Stimulated activated CD4-positive, alpha-beta T cell treated with anti-CD3 and anti-CD28 coated beads, Interleukin-2, amount 100 ng/mL, for 48 hours (primary cell): ENCODE results near the gene SCIN.
"Not testable (repeated sequence)": the region's sequence is repeated elsewhere in the genome, so short reads cannot be mapped to it uniquely, and the experiment has no call there.

Source experiments
- DNase-seq, 2 donors: peaks; one replicate each; pipeline ENCODE4 v3.0.0-alpha.2; 2020

The SCIN gene

DNA sequence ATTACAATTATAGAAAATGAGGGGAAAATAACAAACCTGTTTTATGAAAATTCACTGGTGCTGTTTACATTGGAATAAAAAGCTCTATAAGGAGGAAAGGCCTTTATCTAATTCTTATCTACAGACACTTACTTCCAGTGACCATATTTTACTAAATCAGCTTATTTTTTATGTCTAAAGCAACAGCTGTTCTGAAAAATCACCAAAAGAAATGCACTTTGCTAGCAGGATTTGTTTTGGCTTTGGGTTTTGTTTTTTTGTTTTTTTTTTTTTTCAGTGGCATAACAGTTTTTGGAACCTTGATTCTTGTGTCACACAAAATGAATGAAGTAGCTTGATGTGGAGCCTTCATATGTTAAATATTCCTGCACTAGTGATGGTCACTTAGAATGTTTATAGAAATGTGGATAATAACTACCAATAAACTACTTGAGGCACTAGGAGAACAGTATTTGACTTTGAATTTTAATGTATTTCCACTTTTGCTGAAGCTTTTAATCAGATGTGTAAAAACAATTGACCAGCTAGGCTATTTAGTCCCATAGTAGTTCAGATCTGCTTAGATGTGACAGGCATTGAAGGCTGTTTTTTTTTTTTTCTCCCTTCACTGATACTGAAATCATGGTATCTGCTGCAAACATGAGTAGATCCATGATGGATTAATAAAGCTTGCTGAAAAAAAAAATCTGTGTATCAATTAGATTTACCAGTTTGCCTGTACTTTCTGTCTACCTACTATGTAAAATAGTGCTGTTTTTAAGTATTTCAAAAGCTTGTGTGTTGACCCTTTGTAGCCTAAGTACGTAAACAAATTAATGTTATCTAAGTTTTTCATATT is 119.7 kb downstream of the SCIN start:
- DNase-seq = no peak

GRCh38 chr7:12691388-12691787 is 120.9 kb downstream of the SCIN start:
- not testable (repeated sequence) for DNase-seq

DNA sequence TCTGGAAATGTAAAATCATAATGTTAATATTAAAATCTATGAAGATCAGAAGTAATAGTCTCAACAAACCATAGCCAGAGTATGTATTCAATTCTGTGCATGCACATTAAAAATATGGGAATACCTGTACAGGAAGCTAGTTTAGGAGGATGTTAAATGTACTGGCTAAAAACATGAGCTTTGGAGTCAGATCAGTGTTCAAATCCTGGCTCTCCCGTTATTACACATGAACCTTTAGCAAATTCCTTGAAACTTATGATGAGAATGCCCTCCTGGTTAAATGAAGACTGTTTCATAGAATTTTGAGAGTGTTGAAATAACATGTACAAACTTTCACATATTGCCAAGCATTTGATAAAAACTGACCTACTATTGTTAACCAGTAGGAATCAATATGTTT is 121.5 kb downstream of the SCIN start:
- DNase-seq = no peak

DNA sequence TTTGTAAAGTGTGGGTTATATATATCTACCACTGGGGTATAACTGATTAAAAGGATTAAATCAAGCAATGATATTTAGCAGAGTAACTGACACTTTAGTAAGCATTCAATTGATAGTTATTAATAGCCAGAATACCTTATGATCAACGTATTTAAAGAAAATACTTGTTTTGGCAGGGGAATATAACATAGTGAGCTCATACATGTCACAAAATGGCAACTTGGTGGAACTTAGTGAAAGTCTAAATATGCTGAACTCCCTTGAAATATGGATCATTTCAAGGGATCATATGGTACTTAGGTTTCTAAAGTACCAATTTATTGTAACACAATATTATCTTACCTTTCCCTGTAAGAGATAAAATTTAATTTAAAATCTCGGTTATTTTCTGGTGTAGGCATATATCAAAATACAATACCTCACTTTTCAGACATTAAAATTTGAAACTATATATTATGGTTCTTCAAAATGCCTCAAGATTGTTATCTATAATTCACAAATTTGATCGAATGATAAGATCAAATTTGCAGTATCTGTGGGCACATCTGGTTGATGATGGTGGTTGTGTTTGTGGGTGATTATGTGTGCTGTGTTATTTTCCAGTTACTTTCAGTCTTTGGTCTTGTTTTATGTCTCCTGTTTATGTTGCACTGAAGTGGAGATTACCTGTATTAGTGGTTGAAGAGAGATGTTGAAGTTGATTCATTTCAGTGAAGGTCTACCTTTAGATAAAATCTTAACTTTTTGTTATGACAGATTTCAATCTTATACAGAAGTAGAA is 122.1 kb downstream of the SCIN start:
- DNase-seq = no peak

GRCh38 chr7:12694817-12695216 is 124.3 kb downstream of the SCIN start:
- DNase-seq = no peak

DNA sequence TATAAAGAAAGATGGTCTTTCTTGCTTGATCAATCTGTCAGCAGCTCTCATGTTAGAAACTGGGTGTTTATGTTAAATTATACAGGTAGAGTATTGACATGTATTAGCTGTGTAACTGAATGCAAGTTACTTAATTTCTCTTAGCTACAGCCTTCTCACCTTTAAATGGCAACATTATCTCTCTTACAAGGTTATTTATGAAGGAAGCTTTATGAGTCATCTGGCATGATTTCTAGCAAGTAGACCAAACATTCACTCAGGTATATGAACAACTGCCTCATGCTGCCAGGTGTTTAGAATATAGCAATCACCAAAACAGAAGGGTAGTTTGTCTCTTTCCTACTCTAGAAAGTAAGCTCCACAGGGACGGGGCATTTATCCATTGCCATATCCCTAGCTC is 125.4 kb downstream of the SCIN start:
- DNase-seq = no peak

GRCh38 chr7:12699299-12699698 is 128.8 kb downstream of the SCIN start:
- DNase-seq = no peak

GRCh38 chr7:12701433-12701832 is 130.9 kb downstream of the SCIN start:
- no peak for DNase-seq

DNA sequence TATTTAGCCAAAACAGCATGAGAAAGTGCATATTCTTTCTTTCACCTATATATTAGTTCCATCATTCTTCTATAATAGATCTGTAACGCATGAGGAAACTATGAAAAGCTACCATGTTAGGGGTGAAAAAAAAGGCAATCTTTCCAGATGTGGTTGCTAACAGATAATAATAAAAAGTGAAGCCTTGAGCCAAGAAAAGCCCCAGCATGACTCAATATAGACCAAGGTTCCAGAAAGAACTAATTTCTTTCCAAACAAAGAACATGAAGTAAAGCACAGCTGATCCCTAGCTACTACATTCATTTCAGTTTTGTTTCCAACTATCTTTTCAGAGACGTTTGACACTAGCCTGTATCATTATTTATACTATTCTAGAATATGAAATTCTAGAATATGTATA is 133.4 kb downstream of the SCIN start:
- DNase-seq = no peak

DNA sequence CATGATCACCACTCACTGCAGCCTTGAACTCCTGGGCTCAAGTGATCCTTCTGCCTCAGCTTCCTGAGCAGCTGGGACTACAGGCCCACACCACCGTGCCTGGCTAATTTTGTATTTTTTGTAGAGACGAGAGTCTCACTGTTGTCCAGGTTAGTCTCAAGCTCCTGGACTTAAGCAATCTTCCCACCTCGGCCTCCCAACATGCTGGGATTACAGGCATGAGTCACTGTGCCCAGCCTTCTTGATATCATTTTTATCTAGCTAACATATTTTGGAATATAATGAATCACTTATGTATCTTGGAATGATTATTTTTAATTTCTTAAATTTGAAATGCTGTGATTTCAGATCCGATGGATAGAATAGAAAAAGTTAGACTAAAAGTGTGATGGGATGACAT is 135.4 kb downstream of the SCIN start:
- DNase-seq = no peak

DNA sequence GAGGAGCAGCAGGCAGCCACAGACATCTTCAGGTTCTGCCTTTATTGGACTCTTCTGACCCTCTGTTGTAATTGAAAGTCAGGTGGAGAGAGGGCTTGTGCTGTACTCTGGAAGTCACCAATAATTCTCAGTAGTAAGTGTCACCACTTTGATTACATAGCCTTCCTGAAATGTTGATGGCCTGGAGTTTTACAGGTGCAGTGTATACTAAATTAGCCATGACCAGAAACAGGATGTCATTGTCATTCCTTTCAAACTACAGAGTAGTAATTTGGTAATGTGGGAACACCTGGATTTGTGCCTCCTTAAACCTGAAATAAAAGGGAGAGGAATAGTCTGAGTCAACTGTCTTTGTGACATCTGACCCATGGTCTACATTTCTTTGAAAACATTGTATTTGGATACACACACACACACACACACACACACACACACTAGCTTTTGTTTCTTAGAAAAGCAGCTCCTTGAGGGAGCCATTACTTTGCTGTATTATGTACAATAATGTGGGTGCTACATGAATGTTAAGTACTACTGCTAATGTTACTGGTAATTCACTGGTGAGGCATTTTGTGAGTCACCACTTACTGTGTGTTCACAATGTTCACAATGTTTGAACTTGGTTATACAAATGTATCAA is 136.5 kb downstream of the SCIN start:
- no peak for DNase-seq

DNA sequence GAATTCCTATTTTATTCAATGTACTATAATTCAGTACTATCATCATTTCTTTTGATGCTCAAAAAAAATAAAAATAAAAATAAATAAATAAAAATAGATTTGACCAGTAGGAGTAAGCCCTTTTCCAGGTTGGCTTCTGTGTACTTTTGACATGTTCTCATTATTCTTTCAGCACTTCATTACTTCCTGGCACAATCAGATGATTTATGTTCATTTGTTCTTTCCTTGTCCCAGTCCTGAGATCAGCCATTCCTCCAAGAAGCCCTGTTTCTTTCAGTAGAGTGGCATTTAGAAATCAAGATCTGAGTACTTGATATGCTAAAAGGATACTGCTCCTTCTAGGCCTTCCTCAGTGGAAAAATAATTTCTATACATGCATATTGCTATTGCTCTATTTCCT is 137.8 kb downstream of the SCIN start:
- no peak for DNase-seq
